Stimulated activated effector memory CD8-positive, alpha-beta T cell treated with anti-CD3 and anti-CD28 coated beads, Interleukin-12 subunit alpha, Interleukin-12 subunit beta, amount 100 ng/mL, for 72 hours (primary cell): ENCODE measurements around the gene SERHL2.
"Not testable (repeated sequence)": the region's sequence is repeated elsewhere in the genome, so short reads cannot be mapped to it uniquely, and the experiment has no call there.

Experiments
- ATAC-seq: fragments of 150-1000 bp; cut with Tn5 transposase; 2 replicates; pipeline ENCODE4 v1.10.0; 2021
- DNase-seq, 2 donors: peaks; one replicate each; pipeline ENCODE4 v3.0.0; 2021 to 2022; ENCODE audit warnings: low spot score in 2 of 2
- H3K27ac Mint-ChIP-seq: one replicate; pipeline ENCODE4 v1.8.0; 2022; ENCODE audit warnings: mild to moderate bottlenecking, mixed read lengths
- H3K36me3 Mint-ChIP-seq: one replicate; pipeline ENCODE4 v1.8.0; 2022; ENCODE audit warnings: mild to moderate bottlenecking, mixed read lengths
- H3K4me1 Mint-ChIP-seq: one replicate; pipeline ENCODE4 v1.8.0; 2022; ENCODE audit warnings: mixed read lengths
- H3K4me3 Mint-ChIP-seq: one replicate; pipeline ENCODE4 v1.8.0; 2022; ENCODE audit warnings: mild to moderate bottlenecking, mixed read lengths
- H3K9me3 Mint-ChIP-seq: one replicate; pipeline ENCODE4 v1.8.0; 2022; ENCODE audit warnings: mixed read lengths

The SERHL2 gene

DNA sequence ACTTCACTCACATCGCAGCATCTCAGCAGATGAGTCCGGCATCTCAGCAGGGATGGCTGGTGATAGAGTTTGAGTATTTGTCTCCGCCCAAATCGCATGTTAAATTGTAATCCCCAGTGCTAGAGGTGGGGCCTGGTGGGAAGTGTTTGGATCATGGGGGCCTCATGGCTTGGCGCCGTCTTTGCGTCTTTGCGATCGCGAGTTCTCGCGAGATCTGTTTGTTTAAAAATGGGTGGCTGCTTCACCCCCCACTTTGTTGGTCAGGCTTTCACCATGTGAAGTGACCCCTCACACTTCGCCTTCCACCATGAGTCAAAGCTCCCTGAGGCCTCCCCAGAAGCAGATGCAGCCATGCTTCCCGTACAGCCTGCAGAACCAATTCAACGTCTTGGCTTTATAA, 31.2 kb upstream of the SERHL2 start:
- Mint-ChIP-seq H3K4me3 (no peak overlapping the region), H3K27ac (no peak overlapping the region), H3K9me3 (no peaks in the 10 kb centered on the region), H3K4me1 (peaks cover 20% of the 10 kb centered on the region), H3K36me3 (peaks cover 19% of the 10 kb centered on the region)
- ATAC-seq = no peak
- DNase-seq = no peak

- H3K4me1 Mint-ChIP-seq = peaks cover 15% of the 10 kb centered on the region
- H3K9me3 Mint-ChIP-seq = no peaks in the 10 kb centered on the region
- no peak overlapping the region for H3K4me3 Mint-ChIP-seq
- no peak overlapping the region for H3K27ac Mint-ChIP-seq
- peak; percentile 66 for ATAC-seq
- DNase-seq = no peak
- H3K36me3 Mint-ChIP-seq = no peaks in the 10 kb centered on the region
Measured at GRCh38 chr22:42528591-42529307, 25.0 kb upstream of the SERHL2 start.

DNA sequence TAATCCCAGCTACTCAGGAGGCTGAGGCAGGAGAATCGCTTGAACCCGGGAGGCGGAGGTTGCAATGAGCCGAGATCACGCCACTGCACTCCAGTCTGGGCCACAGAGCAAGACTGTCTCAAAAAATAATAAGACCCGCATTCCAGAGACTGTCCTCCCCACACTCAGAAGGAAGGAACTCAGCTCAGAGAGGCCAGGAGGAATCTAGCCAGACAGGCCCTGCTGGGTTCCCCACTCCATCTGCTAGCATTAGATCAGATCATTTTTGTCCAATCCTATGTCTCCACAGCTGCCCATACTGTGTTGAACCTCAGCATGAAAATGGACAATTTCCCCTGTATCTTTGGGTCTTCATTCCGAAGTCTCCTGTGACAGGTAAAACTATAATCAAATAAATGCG, 24.3 kb upstream of the SERHL2 start:
- DNase-seq, H3K9me3 Mint-ChIP-seq, H3K4me3 Mint-ChIP-seq, ATAC-seq, H3K36me3 Mint-ChIP-seq, H3K27ac Mint-ChIP-seq: not testable (repeated sequence)
- peaks cover 19% of the 10 kb centered on the region for H3K4me1 Mint-ChIP-seq

DNA sequence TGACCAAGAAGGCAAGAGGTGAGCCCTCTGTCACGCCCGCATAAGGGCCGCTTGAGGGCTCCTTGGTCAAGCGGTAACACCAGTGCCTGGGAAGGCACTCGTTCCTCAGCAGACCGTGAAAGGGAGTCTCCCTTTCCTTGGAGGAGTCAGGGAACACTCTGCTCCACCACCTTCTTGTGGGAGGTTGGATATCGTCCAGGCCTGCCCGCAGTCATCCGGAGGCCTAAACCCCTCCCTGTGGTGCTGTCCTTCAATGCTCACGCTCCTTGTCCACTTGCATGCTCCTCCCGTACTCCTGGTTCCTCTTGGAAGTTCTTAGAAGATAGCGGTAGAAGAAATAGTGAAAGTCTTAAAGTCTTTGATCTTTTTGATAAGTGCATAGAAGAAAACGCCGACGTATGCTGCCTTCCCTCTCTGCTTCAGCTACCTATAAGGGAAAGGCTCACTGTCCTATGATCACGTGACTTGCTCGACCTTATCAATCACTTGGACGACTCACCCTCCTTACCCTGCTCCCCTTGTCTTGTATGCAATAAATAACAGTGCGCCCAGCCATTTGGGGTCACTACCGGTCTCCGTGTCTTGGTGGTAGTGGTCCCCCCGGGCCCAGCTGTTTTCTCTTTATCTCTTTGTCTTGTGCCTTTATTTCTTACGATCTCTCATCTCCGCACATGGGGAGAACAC, 22.2 kb upstream of the SERHL2 start:
- H3K4me1 Mint-ChIP-seq = peaks cover 19% of the 10 kb centered on the region
- not testable (repeated sequence) for H3K4me3 Mint-ChIP-seq, DNase-seq, H3K9me3 Mint-ChIP-seq, H3K36me3 Mint-ChIP-seq, H3K27ac Mint-ChIP-seq, ATAC-seq

DNA sequence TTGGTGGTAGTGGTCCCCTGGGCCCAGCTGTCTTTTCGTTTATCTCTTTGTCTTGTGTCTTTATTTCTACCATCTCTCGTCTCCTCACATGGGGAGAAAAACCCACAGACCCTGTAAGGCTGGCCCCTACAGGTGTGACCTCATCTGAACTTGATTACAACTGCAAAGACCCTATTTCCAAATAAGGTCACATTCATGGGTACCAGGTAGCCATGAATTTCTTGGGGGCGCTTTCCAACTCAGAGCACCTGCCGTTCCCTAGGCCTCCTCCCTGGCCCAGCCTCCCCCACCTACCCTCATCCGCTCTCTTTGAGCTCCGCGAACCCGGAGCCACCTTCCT, 20.1 kb upstream of the SERHL2 start:
- Mint-ChIP-seq H3K27ac (peak overlapping the region; percentile 81), H3K36me3 (no peaks in the 10 kb centered on the region), H3K4me1 (peaks cover 24% of the 10 kb centered on the region), H3K4me3 (peak overlapping the region; percentile 67), H3K9me3 (no peaks in the 10 kb centered on the region)
- ATAC-seq (no peak), DNase-seq (no peak)

DNA sequence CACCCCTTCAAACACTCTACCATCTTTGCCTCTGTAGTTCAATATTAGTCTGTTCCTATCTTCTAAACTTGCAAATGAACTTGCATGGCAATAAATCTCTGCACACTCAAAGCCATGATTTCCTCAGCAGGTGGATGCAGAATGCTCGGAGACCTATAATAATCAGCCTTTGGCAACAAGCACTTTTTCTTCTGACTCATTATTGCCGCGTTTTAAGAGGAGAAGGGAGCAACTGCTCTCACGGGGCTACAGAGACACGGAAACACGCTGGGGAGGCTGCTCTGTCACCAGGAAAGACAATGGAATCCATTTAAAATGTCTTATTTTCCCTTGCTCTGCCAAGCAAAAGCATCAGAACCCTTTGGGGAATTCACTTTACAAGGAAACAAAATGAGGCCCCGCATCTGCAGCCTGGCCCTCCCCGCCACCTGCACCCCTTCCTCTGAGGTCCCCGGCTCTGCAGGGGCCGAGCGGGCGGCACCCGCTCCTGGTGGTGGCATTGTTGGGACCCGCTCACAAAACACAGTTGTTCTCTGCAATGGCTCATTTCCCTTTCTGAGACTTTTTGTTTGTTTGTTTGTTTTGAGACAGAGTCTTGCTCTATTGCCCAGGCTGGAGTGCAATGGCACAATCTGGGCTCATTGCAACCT, 18.5 kb upstream of the SERHL2 start:
- H3K4me3 Mint-ChIP-seq, H3K9me3 Mint-ChIP-seq, ATAC-seq, H3K27ac Mint-ChIP-seq, H3K36me3 Mint-ChIP-seq, DNase-seq: not testable (repeated sequence)
- H3K4me1 Mint-ChIP-seq = peaks cover 17% of the 10 kb centered on the region

DNA sequence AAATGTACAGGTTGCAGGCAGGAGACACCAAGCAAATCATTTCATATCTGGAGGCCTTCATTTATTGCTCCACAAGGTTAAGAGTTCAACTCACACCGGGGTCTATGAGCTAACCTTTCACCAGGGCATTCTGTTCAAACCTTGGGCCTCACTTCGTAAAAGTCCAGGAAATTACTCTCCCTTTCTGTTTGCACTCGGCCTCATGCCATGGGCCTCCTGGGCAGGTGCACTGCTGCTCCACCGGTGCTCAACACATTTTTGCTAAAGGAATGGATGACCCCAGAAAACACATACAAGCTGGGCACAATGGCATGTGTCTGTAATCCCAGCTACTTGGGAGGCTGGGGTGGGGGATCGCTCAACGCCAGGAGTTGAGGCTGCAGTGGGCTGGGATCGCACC, 17.6 kb upstream of the SERHL2 start:
- H3K27ac Mint-ChIP-seq = no peak overlapping the region
- H3K4me3 Mint-ChIP-seq = no peak overlapping the region
- ATAC-seq (no peak), DNase-seq (no peak)
- H3K36me3 Mint-ChIP-seq = no peaks in the 10 kb centered on the region
- no peaks in the 10 kb centered on the region for H3K9me3 Mint-ChIP-seq
- peaks cover 17% of the 10 kb centered on the region for H3K4me1 Mint-ChIP-seq

DNA sequence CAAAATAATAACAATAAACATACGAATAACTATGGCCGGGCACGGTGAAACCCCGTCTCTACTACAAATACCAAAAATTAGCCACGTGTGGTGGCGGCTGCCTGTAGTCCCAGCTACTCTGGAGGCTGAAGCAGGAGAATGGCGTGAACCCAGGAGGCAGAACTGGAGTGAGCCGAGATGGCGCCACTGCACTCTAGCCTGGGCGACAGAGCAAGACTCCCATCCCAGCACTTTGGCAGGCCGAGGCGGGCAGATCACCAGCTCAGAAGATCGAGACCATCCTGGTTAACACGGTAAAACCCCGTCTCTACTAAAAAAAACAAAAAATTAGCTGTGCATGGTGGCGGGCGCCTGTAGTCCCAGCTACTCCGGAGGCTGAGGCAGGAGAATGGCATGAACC, 17.1 kb upstream of the SERHL2 start:
- H3K9me3 Mint-ChIP-seq, H3K36me3 Mint-ChIP-seq, DNase-seq, H3K27ac Mint-ChIP-seq, ATAC-seq, H3K4me3 Mint-ChIP-seq: not testable (repeated sequence)
- peaks cover 17% of the 10 kb centered on the region for H3K4me1 Mint-ChIP-seq

- not testable (repeated sequence) for H3K4me3 Mint-ChIP-seq, DNase-seq, H3K9me3 Mint-ChIP-seq, H3K36me3 Mint-ChIP-seq
- Mint-ChIP-seq H3K4me1 (peaks cover 17% of the 10 kb centered on the region), H3K27ac (peak overlapping the region; percentile 14)
- ATAC-seq = peak; percentile 79
Measured at GRCh38 chr22:42537199-42537831, 16.4 kb upstream of the SERHL2 start.

DNA sequence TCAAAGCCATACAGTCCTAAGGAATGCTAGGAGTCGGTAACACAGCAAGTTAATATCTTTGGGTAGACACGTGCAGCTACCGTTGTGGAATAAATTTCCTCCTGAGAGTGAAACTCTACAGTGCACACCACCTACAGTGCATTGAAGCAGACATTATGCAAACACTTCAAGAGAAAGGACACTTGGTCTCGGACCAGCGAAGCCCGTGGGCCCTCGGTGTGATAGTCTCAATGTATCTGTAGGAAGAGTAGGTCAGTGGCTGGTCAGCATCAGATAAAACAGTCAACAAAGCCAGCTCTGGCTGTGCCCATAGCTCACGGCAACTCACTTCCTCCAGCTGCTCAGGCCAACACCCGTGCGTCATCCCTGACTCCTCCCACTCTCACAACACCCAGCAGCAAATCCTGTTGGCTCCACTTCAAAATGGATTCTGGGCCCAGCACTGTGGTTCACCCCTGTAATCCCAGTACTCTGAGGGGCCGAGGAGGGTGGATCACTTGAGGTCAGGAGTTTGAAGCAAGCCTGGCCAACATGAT, 14.5 kb upstream of the SERHL2 start:
- not testable (repeated sequence) for H3K27ac Mint-ChIP-seq, H3K36me3 Mint-ChIP-seq, H3K9me3 Mint-ChIP-seq, H3K4me3 Mint-ChIP-seq, DNase-seq, H3K4me1 Mint-ChIP-seq
- ATAC-seq = peak; percentile 82

GRCh38 chr22:42544686-42545085, 9.1 kb upstream of the SERHL2 start:
- H3K4me3 Mint-ChIP-seq = no peak overlapping the region
- peaks cover 6% of the 10 kb centered on the region for H3K4me1 Mint-ChIP-seq
- no peaks in the 10 kb centered on the region for H3K9me3 Mint-ChIP-seq
- no peak overlapping the region for H3K27ac Mint-ChIP-seq
- H3K36me3 Mint-ChIP-seq = no peaks in the 10 kb centered on the region
- no peak for ATAC-seq
- DNase-seq = no peak

GRCh38 chr22:42547562-42547961, 6.2 kb upstream of the SERHL2 start:
- ATAC-seq (no peak), DNase-seq (no peak)
- Mint-ChIP-seq H3K9me3 (no peaks in the 10 kb centered on the region), H3K36me3 (no peaks in the 10 kb centered on the region), H3K4me1 (peaks cover 20% of the 10 kb centered on the region), H3K27ac (no peak overlapping the region), H3K4me3 (no peak overlapping the region)

DNA sequence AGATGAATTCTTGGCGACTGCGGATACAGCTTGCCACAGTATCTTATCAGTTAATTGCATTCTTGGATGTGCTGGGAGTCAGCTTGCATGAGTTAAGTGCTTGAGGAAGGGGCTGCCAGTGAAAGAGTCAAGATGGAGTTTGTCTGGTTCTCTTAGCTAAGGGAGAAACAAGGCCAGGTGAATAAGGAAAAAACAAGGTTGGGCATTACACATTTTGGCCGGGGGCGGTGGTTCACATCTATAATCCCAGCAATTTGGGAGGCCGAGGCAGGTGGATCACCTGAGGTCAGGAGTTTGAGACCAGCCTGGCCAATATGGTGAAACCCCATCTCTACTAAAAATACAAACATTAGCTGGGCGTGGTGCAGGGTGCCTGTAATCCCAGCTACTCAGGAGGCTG, 5.6 kb upstream of the SERHL2 start:
- not testable (repeated sequence) for H3K4me3 Mint-ChIP-seq, H3K36me3 Mint-ChIP-seq, ATAC-seq, H3K27ac Mint-ChIP-seq, DNase-seq, H3K9me3 Mint-ChIP-seq
- peaks cover 20% of the 10 kb centered on the region for H3K4me1 Mint-ChIP-seq

DNA sequence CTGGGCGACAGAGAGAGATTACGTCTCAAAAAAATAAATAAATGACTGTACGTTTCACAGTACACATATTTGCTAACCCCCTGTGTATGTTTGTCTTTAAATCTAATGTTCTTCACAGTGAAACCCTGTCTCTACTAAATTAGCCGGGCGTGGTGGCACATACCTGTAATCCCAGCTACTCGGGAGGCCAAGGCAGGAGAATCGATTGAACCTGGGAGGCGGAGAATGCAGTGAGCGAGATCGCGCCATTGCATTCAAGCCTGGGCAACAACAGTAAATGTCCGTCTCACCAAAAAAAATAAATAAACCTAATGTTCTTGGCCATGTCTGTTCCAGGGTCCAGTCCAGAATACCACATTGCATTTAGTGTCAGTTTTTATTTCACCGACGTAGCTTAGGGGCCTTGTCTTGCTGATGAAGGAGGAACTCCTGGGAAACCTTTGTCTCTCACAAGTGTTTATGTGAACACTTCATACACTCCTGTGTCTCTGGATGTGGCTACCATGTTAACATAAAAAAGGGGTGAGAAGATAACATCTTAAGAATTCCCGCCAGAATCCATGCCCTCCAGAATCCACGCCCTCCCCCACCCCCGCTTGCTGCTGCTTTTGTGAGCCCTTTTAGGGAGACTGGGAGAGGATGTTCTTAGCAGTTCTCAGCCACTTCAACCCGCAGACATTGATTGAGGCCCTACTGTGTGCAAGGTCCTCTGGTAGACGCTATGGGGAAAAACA, 5.0 kb upstream of the SERHL2 start:
- peaks cover 20% of the 10 kb centered on the region for H3K4me1 Mint-ChIP-seq
- H3K36me3 Mint-ChIP-seq = no peaks in the 10 kb centered on the region
- no peak for DNase-seq
- ATAC-seq = no peak
- H3K27ac Mint-ChIP-seq = no peak overlapping the region
- H3K9me3 Mint-ChIP-seq = no peaks in the 10 kb centered on the region
- H3K4me3 Mint-ChIP-seq = no peak overlapping the region
